ENCODE results near the gene ANGEL1. TPM values are rescaled to one million over a fixed set of nuclear protein-coding genes. Genes with fewer than 3 reads are reported as not detected.

Gene ANGEL1
- total RNA-seq, 1 donor from 2014 or later = 22.6 TPM

DNA sequence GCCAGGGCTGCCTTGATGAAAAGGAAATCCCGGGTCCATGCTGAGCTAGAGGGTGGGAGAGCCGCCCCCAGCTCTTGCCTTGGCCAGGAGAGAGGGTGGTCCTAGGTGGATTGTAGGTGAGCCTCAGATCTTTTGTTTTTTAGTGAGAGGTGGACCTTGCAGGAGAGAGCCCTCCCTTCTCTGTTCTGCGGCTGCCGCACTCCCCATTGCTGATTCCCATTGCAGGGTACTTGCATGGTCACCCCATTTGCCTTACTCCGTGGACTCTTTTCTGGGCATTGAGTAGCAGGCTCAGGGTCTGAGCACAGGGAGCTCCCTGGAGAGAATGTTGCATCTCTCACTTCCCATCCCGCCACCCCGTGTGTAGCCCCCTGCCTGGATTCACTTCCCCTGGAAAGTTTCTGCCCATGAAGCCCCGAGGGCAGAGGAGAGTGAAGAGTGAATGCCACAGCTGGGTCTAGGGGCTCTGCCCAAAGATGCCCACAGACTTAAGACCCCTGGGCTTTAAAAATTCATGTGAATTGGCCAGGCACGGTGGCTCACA lies 41.2 kb downstream of the ANGEL1 start:
- TF ChIP-seq, protein P1, sequence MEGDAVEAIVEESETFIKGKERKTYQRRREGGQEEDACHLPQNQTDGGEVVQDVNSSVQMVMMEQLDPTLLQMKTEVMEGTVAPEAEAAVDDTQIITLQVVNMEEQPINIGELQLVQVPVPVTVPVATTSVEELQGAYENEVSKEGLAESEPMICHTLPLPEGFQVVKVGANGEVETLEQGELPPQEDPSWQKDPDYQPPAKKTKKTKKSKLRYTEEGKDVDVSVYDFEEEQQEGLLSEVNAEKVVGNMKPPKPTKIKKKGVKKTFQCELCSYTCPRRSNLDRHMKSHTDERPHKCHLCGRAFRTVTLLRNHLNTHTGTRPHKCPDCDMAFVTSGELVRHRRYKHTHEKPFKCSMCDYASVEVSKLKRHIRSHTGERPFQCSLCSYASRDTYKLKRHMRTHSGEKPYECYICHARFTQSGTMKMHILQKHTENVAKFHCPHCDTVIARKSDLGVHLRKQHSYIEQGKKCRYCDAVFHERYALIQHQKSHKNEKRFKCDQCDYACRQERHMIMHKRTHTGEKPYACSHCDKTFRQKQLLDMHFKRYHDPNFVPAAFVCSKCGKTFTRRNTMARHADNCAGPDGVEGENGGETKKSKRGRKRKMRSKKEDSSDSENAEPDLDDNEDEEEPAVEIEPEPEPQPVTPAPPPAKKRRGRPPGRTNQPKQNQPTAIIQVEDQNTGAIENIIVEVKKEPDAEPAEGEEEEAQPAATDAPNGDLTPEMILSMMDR (IDR thresholded peaks at IDR 0.05; ENCODE audit: unreplicated experiment) = no peak
- Mint-ChIP-seq H3K4me1 (ENCODE audit: unreplicated experiment) (peaks cover 71% of the 10 kb centered on the region), H3K4me3 (ENCODE audit: unreplicated experiment) (no peak overlapping the region), H3K27me3 (ENCODE audit: unreplicated experiment) (peaks cover 19% of the 10 kb centered on the region), H3K27ac (ENCODE audit: unreplicated experiment) (peak overlapping the region; percentile 80), H3K36me3 (ENCODE audit: low read depth, unreplicated experiment) (peaks cover 21% of the 10 kb centered on the region), H3K9me3 (ENCODE audit: unreplicated experiment) (no peaks in the 10 kb centered on the region)
- no peak for DNase-seq (ENCODE audit: low spot score)

DNA sequence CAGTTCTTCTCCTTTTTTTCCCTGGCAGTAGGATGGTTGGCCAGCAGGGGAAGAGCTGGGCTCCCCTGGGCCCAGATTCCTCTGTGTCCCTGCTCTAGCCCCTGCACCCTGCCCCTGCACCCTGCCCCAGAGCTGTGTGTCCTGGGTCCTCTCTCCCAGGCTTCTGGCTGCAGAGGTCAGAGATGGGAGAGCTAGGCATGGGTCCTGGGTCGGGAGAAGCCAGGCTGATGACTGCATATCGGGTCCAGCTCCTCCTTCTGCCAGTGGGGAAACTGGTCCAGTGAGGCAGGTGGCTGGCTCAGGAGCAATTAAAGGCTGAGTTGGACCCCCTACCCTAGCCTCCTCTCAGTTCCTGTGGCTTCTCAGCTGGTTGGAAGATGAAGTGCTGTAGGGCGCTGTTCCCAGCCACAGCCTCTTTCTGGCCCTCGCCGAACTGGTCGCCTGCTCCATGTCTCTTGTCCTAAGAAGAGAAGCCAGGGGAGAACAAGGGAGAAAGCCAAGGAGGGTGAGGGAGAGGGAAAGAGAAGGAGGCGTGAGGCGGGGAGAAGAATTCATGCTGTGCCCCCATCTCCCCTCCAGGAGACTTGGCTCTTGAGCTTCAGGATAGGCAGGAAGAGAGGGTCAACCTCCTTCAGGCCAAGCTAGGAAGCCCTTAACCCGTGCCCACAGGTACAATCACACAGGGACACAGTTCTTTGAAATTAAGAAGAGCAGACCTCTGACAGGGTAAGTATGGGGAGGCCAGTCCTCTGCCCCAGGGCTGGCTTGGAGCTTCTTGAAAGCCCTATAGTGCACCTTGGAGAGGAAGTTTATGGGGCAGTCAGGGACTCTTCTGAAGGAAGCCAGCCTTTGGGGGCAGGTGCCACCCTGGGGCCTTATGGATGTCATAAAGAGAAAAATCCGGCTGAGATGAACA lies 41.9 kb downstream of the ANGEL1 start:
- DNase-seq (ENCODE audit: low spot score) = no peak
- Mint-ChIP-seq H3K4me1 (ENCODE audit: unreplicated experiment) (peaks cover 68% of the 10 kb centered on the region), H3K36me3 (ENCODE audit: low read depth, unreplicated experiment) (peaks cover 23% of the 10 kb centered on the region), H3K9me3 (ENCODE audit: unreplicated experiment) (no peaks in the 10 kb centered on the region), H3K27me3 (ENCODE audit: unreplicated experiment) (peaks cover 15% of the 10 kb centered on the region), H3K27ac (ENCODE audit: unreplicated experiment) (peak overlapping the region; percentile 52), H3K4me3 (ENCODE audit: unreplicated experiment) (no peak overlapping the region)
- TF ChIP-seq, protein P1 (IDR thresholded peaks at IDR 0.05; ENCODE audit: unreplicated experiment) = no peak

DNA sequence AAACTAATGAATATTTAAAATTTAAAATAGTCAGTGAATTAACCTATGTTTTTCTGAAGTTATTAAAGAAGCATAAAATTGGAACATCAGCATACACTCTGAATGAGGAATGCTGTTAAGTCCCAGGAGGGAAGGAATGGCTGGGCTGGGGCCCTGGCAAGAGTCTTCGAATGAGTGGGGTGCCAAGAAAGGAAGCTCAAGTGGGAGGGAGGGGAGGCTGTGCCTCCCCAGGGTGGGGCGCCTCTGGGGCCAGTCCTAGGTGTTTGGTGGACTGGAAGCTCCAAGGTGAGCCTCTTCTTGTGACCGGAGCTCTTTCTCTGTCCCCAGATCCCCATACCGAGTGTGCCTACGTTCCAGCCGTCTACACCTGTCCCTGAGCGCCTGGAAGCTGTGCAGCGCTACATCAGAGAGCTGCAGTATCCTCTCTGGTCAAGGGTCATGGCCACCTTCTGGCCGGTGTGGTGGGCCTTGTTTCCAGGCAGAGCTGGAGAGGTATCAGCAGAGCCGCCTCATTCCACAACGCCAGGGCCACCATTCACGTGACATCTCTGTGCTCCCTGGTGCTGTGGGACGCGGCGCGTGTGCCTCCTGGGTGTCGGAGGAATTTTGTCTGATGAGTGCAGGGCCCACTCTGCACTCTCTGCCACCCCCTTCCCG lies 42.9 kb downstream of the ANGEL1 start:
- DNase-seq (ENCODE audit: low spot score) = no peak
- peaks cover 24% of the 10 kb centered on the region for H3K36me3 Mint-ChIP-seq (ENCODE audit: low read depth, unreplicated experiment)
- peaks cover 67% of the 10 kb centered on the region for H3K4me1 Mint-ChIP-seq (ENCODE audit: unreplicated experiment)
- peaks cover 8% of the 10 kb centered on the region for H3K27me3 Mint-ChIP-seq (ENCODE audit: unreplicated experiment)
- TF ChIP-seq, protein P1 (IDR thresholded peaks at IDR 0.05; ENCODE audit: unreplicated experiment) = no peak
- H3K9me3 Mint-ChIP-seq (ENCODE audit: unreplicated experiment) = no peaks in the 10 kb centered on the region
- H3K27ac Mint-ChIP-seq (ENCODE audit: unreplicated experiment) = peak overlapping the region; percentile 57
- H3K4me3 Mint-ChIP-seq (ENCODE audit: unreplicated experiment) = no peak overlapping the region

DNA sequence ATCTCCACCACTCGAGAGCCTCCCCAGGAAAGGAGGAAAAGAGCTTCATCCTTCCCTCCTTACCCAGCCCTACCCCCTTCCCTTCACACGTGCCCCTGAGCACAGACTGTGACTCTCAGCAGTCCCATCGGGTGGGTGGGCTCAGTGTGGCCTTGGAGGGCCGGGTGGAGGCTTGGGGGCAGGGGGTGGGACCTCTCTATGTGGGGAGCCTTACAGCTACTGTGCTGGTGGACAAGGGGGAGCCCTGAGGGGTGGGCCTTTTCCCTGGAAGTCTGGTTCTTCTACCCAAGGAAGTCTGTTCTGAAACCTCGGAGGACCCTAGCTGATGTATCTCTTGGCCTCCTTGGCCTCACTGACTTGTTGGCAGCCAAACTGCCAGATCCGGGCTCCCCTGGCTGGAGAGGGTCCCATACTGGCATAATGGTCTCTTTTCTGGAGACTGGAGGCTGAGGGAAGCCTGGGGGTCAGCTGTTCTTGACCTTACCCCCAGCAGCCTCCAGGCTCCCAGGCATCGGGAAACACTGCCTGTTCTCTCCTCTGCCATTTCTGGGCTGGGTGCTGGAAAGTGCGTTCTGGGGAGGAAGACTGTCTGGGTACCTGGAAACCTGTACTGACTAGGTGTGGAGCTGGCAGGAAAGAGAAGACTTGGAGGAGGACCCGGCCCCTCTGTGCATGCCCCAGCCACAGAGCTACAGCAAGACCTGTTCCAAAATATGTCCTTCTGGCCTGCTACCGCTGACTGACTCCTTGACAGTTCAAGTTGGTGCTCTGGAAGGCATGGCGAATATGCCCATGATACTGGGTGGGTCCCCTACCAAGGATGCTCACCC lies 43.8 kb downstream of the ANGEL1 start:
- Mint-ChIP-seq H3K4me3 (ENCODE audit: unreplicated experiment) (no peak overlapping the region), H3K27ac (ENCODE audit: unreplicated experiment) (peak overlapping the region; percentile 84), H3K4me1 (ENCODE audit: unreplicated experiment) (peaks cover 66% of the 10 kb centered on the region), H3K9me3 (ENCODE audit: unreplicated experiment) (no peaks in the 10 kb centered on the region), H3K27me3 (ENCODE audit: unreplicated experiment) (peaks cover 8% of the 10 kb centered on the region), H3K36me3 (ENCODE audit: low read depth, unreplicated experiment) (peaks cover 28% of the 10 kb centered on the region)
- TF ChIP-seq, protein P1 (IDR thresholded peaks at IDR 0.05; ENCODE audit: unreplicated experiment) = no peak
- no peak for DNase-seq (ENCODE audit: low spot score)
